Bone marrow (tissue), 2 donors: ENCODE results near the gene HSD17B12.

ENCODE experiments used
- DNase-seq, 2 donors: peaks; one replicate each; lab custom pipeline; 2025; lab: John Stamatoyannopoulos, UW

HSD17B12 gene

GRCh38 chr11:43806976-43807375 lies 126.4 kb downstream of the HSD17B12 start:
- no peak for DNase-seq

GRCh38 chr11:43810929-43811596 lies 130.5 kb downstream of the HSD17B12 start:
- no peak for DNase-seq

GRCh38 chr11:43812471-43812870 lies 131.9 kb downstream of the HSD17B12 start:
- no peak for DNase-seq

DNA sequence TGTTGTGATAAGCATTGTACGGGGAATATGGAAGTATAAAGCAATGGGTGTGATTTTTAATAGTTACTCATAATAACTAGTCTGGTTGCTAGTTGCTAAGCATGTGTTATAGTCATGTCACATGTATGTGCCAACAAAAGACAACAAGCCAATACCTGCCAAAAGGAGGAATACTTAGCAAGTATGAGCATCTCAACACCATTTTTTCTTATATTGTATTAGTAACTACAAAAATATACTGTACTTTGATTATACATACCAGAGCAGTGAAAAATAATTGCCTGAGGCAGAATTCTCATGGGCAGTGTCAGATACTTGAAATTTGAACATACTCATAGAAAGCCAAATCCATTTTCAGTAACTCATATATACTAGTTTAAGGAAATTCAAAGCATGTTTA lies 137.7 kb downstream of the HSD17B12 start:
- DNase-seq: no peak

GRCh38 chr11:43819926-43820325 lies 139.4 kb downstream of the HSD17B12 start:
- DNase-seq: no peak

DNA sequence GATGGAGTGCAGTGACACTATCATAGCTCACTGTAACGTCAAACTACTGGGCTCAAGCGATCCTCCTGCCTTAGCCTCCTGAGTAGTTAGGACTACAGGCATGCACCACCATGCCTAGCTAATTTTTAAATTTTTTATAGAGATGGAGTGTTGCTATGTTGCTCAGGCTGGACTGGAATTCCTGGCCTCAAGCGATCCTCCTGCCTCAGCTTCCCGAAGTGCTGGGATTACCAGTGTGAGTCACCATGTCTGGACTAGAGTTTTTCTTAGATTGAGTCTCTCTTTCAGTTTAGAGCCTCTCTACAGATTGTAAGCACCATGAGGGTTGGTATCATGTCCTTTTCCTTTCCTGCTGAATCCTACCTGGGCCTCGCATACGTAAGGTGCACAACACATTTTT lies 142.8 kb downstream of the HSD17B12 start:
- DNase-seq: no peak

GRCh38 chr11:43823851-43824250 lies 143.3 kb downstream of the HSD17B12 start:
- DNase-seq: no peak

- peak in 1 of 2 donors; percentile 3 for DNase-seq
These were observed 144.8 kb downstream of the HSD17B12 start for GRCh38 chr11:43825217-43825816.

GRCh38 chr11:43830928-43831440 lies 150.4 kb downstream of the HSD17B12 start:
- DNase-seq: peak in 1 of 2 donors; percentile 81

DNA sequence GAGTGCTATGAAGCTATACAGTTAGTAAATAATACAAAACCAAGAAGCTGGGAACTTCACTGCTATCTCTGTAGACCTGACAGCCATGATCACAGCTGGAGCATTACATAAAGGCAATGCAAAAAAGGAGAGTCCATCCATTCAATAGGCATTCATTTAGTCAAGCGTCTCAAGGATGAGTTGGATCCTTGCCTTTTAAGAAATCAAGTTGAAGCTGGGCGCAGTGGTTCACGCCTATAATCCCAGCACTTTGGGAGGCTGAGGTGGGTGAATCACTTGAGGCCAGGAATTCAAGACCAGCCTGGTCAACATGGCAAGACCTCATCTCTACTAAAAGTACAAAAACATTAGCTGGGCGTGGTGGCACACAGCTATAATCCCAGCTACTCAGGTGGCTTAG lies 152.0 kb downstream of the HSD17B12 start:
- no peak for DNase-seq

DNA sequence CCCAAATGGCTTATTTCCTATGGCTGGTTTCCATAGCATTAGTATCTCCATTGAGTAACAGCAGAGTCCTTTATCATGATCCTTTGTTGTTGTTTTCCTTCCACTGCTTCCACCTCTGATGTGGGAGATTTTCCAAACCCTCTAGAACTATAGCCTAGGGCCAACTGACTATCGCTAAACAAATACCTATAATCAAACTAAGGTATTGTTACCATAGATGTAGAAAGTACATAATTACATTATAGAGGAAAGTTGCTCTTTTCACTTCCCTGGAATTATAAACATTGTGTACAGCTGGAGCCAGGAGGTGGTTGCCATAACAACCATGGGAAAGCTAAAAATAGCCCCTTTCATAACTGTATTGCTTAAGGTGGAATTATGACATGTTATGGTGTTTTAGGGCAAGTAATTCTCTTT lies 153.1 kb downstream of the HSD17B12 start:
- no peak for DNase-seq

DNA sequence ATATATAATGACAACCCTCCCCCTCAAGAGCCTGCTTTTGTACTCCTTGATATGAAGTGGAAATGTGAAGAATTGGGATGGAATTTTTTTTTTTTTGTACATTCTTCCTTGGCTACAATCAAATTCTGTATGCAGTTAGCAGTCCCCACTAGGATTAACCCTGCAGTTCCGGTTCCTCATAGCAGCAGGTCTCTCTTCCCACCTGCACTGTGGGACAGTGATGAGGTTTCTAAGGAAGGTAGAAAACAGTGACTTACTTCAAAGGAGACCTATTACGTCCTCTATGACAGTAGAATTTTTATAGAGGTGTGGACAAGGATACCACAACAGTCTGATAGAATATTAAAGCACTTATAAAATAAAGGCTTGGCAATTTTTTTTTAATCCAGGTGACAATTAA lies 153.7 kb downstream of the HSD17B12 start:
- DNase-seq: no peak

DNA sequence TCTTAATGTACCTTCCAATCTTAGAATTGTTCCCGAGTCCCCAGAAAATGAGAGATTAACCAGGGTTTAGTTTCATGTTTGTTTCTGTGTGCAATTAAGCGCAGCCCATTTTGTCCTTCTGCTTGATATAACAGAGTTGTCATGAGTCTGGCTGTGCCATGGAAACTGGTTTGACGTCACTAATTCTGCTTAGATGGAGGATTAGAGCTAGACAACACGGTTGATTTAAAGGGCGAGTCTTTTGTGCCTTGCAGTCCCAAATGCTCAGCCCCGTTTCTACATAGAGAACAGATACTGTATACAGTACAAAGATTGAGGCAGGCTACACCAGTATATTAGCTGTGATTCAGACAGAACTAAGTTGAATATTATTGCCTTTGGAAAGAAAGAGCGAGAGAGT lies 154.6 kb downstream of the HSD17B12 start:
- DNase-seq: no peak

DNA sequence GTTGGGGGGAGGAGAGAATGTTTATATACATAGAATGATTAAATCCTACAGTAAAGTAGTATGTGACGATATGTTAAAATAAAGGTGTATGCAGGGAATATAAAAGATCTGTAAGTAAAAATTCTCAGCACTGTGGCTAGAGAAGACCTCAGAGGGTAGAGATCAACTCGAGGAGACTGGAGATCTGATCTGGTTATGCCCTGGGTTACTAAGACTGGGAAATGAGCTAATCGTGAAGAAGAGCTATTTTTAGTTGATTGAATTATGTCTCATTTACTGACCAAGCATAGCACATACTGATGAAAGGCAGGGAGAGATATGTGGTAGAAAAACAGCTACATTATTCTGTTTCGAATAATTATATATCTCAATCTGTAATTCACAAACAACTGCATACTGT lies 157.3 kb downstream of the HSD17B12 start:
- no peak for DNase-seq

- DNase-seq: no peak
These were observed 161.5 kb downstream of the HSD17B12 start for GRCh38 chr11:43842021-43842420.

- no peak for DNase-seq
These were observed 165.3 kb downstream of the HSD17B12 start for GRCh38 chr11:43845816-43846215.

DNA sequence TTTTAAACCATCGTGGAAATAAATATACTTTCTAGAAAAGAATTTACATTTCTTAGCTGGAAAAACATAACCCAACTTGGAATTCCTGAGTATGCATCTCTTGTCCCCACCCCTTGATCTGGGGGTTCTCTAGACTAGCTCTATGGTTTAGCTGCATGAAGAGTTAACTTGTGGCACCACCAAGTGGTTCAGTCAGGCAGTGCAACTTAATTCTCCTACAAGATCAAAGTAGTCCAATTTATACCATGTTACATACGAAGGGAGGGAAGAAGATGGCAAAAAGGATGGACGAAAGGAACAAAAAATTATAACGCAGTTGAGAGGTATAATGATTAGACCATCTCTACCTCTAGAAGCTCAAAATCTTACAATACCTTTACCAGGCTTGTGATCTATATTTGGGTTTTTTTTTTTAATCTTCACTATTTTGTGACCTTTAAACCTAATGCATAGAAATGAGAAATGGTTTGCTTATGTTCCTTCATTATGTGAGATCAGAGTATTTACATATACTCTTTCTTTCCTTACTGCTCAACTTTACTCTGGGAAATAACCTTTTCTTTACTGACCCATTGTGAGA lies 171.6 kb downstream of the HSD17B12 start:
- DNase-seq: peak in 1 of 2 donors; percentile 47

- DNase-seq: no peak
These were observed 173.2 kb downstream of the HSD17B12 start for GRCh38 chr11:43853781-43854180.

DNA sequence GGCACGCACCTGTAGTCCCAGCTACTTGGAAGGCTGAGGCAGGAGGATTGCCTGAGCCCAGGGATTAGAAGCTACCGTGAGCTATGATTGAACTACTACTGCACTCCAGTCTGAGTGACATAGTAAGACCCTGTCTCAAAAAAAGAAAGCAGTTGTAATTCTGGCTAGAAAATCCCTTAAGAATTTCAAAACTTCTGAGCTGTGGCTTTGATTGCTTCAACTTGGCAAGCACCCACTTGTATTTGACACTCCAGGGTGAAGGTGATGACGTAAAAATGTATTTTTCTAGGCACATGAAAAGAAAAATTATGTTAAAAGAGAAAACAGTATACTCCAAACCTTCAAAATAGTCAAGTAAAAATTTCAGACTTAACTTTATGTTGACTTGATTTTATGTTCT lies 176.5 kb downstream of the HSD17B12 start:
- DNase-seq: no peak

GRCh38 chr11:43861141-43861540 lies 180.6 kb downstream of the HSD17B12 start:
- DNase-seq: no peak

DNA sequence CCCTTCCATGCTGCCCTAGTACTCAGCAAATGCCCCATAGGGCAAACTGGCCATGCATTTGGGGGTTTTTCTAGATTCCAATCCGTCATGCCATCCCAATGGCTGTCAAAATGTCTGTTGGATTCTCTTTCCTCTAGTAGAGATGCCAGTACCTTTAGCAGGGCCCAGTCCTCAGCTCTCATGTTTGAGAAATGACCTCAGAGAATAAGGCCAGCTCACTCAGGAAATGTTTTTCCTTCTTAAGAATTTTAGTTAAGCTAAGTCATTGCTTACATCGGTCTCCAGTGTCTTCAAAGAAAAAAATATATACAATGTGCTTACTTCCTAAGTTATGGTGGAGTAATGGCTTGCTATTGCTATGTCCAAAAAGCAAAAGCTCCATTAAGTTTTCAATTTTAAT lies 186.0 kb downstream of the HSD17B12 start:
- DNase-seq: no peak

DNA sequence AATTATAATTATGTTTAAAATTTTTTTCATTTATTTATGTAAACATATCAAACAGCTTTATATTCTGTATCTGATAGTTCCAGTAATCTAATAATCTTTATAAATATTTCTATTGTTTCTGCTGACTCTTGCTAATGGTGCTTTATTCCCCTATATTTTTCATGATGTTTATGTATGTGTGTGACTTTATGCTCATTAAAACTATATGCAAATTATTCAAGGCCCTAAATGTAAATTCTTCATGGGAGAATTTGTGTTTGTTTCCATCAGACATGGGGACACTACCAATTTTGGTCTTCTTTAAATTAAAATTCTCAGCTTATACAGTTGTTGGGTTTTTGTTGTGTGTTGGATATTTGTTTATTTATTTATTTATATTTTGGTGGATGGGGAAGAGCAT lies 186.4 kb downstream of the HSD17B12 start:
- no peak for DNase-seq

- DNase-seq: peak; percentile 8 to 94
These were observed 188.5 kb downstream of the HSD17B12 start for GRCh38 chr11:43868852-43869567.
